DOHH2 (cell line): Measurements from ENCODE around the gene VNN1.

Source experiments
- H3F3A ChIP-seq: fragments of 200-600 bp; sonication (generic), shearing (Covaris generic); 2 replicates; pipeline ENCODE4 v1.6.0; 2016; ENCODE audit warnings: antibody characterized with exemption, mild to moderate bottlenecking; ENCODE audit not compliant: control insufficient read depth, insufficient read depth
- H3K27ac ChIP-seq: fragments of 200-600 bp; sonication (generic); 2 replicates; pipeline ENCODE4 v1.5.1; 2014; ENCODE audit warnings: low read depth, mild to moderate bottlenecking, low read length, moderate library complexity
- H3K27me3 ChIP-seq: fragments of 200-600 bp; sonication (generic); 2 replicates; pipeline ENCODE4 v1.6.1; 2014; ENCODE audit warnings: mild to moderate bottlenecking, low read length, mixed read lengths; ENCODE audit not compliant: control insufficient read depth
- H3K36me3 ChIP-seq: fragments of 200-600 bp; sonication (generic); 2 replicates; pipeline ENCODE4 v1.6.1; 2014; ENCODE audit warnings: mild to moderate bottlenecking, low read length, moderate library complexity, mixed read lengths; ENCODE audit not compliant: control insufficient read depth
- H3K4me1 ChIP-seq: fragments of 200-600 bp; sonication (generic); 2 replicates; pipeline ENCODE4 v1.6.1; 2014; ENCODE audit warnings: mild to moderate bottlenecking, low read length, mixed read lengths; ENCODE audit not compliant: control insufficient read depth
- H3K4me2 ChIP-seq: fragments of 200-600 bp; sonication (generic); 2 replicates; pipeline ENCODE4 v1.6.0; 2014; ENCODE audit warnings: mild to moderate bottlenecking, low read length, moderate library complexity
- H3K4me3 ChIP-seq: fragments of 200-600 bp; sonication (generic); 2 replicates; pipeline ENCODE4 v1.5.1; 2014; ENCODE audit warnings: mild to moderate bottlenecking, low read length, mixed read lengths
- H3K79me2 ChIP-seq: fragments of 200-600 bp; sonication (generic); 2 replicates; pipeline ENCODE4 v1.6.1; 2014; ENCODE audit warnings: mild to moderate bottlenecking, low read length, mixed read lengths; ENCODE audit not compliant: control insufficient read depth
- H3K9me2 ChIP-seq: fragments of 200-600 bp; sonication (generic); replicated peaks from 2 replicates; pipeline ENCODE4 v1.6.1; 2014; ENCODE audit warnings: mild to moderate bottlenecking, low read length, mixed read lengths; ENCODE audit not compliant: control insufficient read depth
- H3K9me3 ChIP-seq: fragments of 200-600 bp; sonication (generic); 2 replicates; pipeline ENCODE4 v1.6.1; 2014; ENCODE audit warnings: antibody characterized with exemption, low read length, mixed read lengths; ENCODE audit not compliant: control insufficient read depth, insufficient read depth
- H4K20me1 ChIP-seq: fragments of 200-600 bp; sonication (generic); 2 replicates; pipeline ENCODE4 v1.6.0; 2014; ENCODE audit warnings: low read depth, mild to moderate bottlenecking, antibody characterized with exemption, low read length, moderate library complexity; ENCODE audit not compliant: control insufficient read depth, insufficient read depth
- CTCF ChIP-seq: fragments of 200-600 bp; sonication (generic); IDR thresholded peaks from one replicate; pipeline ENCODE4 v1.5.1; 2014; ENCODE audit warnings: antibody characterized with exemption, mild to moderate bottlenecking, low read depth, low read length; ENCODE audit not compliant: poor library complexity, severe bottlenecking
- EZH2phosphoT487 ChIP-seq: fragments of 200-600 bp; sonication (generic); IDR thresholded peaks from 2 replicates; pipeline ENCODE4 v1.6.1; 2017; ENCODE audit warnings: borderline replicate concordance, mild to moderate bottlenecking, antibody characterized with exemption, low read length, moderate library complexity, mixed read lengths

Gene VNN1

GRCh38 chr6:132713352-132714134 lies at the start of gene VNN1:
VNN1 (minus strand) TSS chr6:132714055; CDS start chr6:132714035, 20 bp downstream.
- Histone ChIP-seq H3K27ac (peak within 1 kb of the TSS; percentile 50), H3K79me2 (no peaks in the 10 kb centered on the region), H3K36me3 (no peaks in the 10 kb centered on the region), H4K20me1 (no peaks in the 10 kb centered on the region), H3K4me3 (peak within 1 kb of the TSS; percentile 62), H3F3A (no peaks in the 10 kb centered on the region), H3K9me2 (no peaks in the 10 kb centered on the region), H3K27me3 (no peaks in the 10 kb centered on the region), H3K4me1 (peaks cover 18% of the 10 kb centered on the region), H3K9me3 (no peaks in the 10 kb centered on the region), H3K4me2 (peak within 1 kb of the TSS; percentile 82)
- TF ChIP-seq CTCF = no peak
- TF ChIP-seq EZH2phosphoT487 = no peak

GRCh38 chr6:132763269-132763668 lies 49.4 kb upstream of the VNN1 start:
- H4K20me1 ChIP-seq = no peaks in the 10 kb centered on the region
- peak overlapping the region; percentile 49 for H3K4me3 ChIP-seq
- peaks cover 62% of the 10 kb centered on the region for H3K4me1 ChIP-seq
- peaks cover 6% of the 10 kb centered on the region for H3F3A ChIP-seq
- H3K79me2 ChIP-seq = 0 out of 2 replicates have a peak, but pooled peaks cover 2% of the 10 kb centered on the region
- no peaks in the 10 kb centered on the region for H3K27me3 ChIP-seq
- no peak overlapping the region for H3K27ac ChIP-seq
- TF ChIP-seq EZH2phosphoT487 (no peak), CTCF (no peak)
- peak overlapping the region; percentile 54 for H3K4me2 ChIP-seq
- H3K9me3 ChIP-seq = no peaks in the 10 kb centered on the region
- no peaks in the 10 kb centered on the region for H3K9me2 ChIP-seq
- H3K36me3 ChIP-seq = no peaks in the 10 kb centered on the region; the same call in 1 of the 2 replicates

- peak overlapping the region; percentile 86 for H3K4me2 ChIP-seq
- no peak overlapping the region for H3K4me3 ChIP-seq
- peaks cover 83% of the 10 kb centered on the region for H3K4me1 ChIP-seq
- peak overlapping the region; percentile 83; the same call in 1 of the 2 replicates for H3K27ac ChIP-seq
- TF ChIP-seq EZH2phosphoT487 = no peak
- TF ChIP-seq CTCF = no peak
- H3F3A ChIP-seq = peaks cover 12% of the 10 kb centered on the region
- H3K9me3 ChIP-seq = no peaks in the 10 kb centered on the region
- H3K27me3 ChIP-seq = no peaks in the 10 kb centered on the region
- peaks cover 14% of the 10 kb centered on the region for H3K79me2 ChIP-seq
- no peaks in the 10 kb centered on the region; the same call in 1 of the 2 replicates for H3K36me3 ChIP-seq
- no peaks in the 10 kb centered on the region for H4K20me1 ChIP-seq
- no peaks in the 10 kb centered on the region for H3K9me2 ChIP-seq
Measured at GRCh38 chr6:132760256-132760655, 46.4 kb upstream of the VNN1 start.
